Aorta (tissue), 5 donors: ENCODE measurements around the gene VSTM5. TPM values are rescaled to one million over a fixed set of nuclear protein-coding genes. Genes with fewer than 3 reads are reported as not detected.
"Not testable (repeated sequence)": the region's sequence is repeated elsewhere in the genome, so short reads cannot be mapped to it uniquely, and the experiment has no call there.

Source experiments
- ATAC-seq: fragments of 200-7000 bp; cut with Tn5 transposase; one replicate; pipeline ENCODE4 v1.9.1; 2022; ENCODE audit warnings: moderate library complexity; ENCODE audit not compliant: low FRiP score
- DNase-seq, 2 donors: peaks; one replicate each; pipeline ENCODE4 v3.0.0-alpha.2; 2020
- H3K27ac ChIP-seq, 2 donors: one replicate each; pipeline ENCODE4 v1.5.1; 2013; ENCODE audit warnings: low read length in 2 of 2, mild to moderate bottlenecking in 2 of 2, moderate library complexity in 2 of 2, control low read depth in 1 of 2, inconsistent platforms in 1 of 2, low read depth in 1 of 2
- H3K27me3 ChIP-seq, 2 donors: one replicate each; pipeline ENCODE4 v1.6.1; 2013; ENCODE audit warnings: control low read depth in 1 of 2, low read length in 1 of 2, mild to moderate bottlenecking in 1 of 2, moderate library complexity in 1 of 2; ENCODE audit not compliant: insufficient read depth in 2 of 2, control insufficient read depth in 1 of 2
- H3K36me3 ChIP-seq, 2 donors: one replicate each; pipeline ENCODE4 v1.6.1; 2013; ENCODE audit warnings: control low read depth in 1 of 2, low read length in 1 of 2, mild to moderate bottlenecking in 1 of 2; ENCODE audit not compliant: insufficient read depth in 2 of 2, control insufficient read depth in 1 of 2
- H3K4me1 ChIP-seq, 2 donors: one replicate each; pipeline ENCODE4 v1.6.1; 2013; ENCODE audit warnings: low read length in 2 of 2, control low read depth in 1 of 2, mild to moderate bottlenecking in 1 of 2, moderate library complexity in 1 of 2; ENCODE audit not compliant: insufficient read depth in 2 of 2, control insufficient read depth in 1 of 2
- H3K4me3 ChIP-seq, 2 donors: one replicate each; pipeline ENCODE4 v1.5.1; 2013; ENCODE audit warnings: low read length in 2 of 2, control low read depth in 1 of 2, mild to moderate bottlenecking in 1 of 2
- H3K9me3 ChIP-seq: one replicate; pipeline ENCODE4 v1.6.1; 2013; ENCODE audit warnings: mild to moderate bottlenecking, low read length; ENCODE audit not compliant: control insufficient read depth
- WGBS, 2 donors: extraction: QIAGEN DNeasy Blood & Tissue Kit; methylation state at CpG; one replicate each; pipeline ENCODE4 v1.1.7; 2013; 5-methylcytosine and 5-hydroxymethylcytosine counted together
- intact Hi-C, 2 donors: fragments of 100-400 bp; cut with DNase I; formaldehyde crosslinking; loops; one replicate each; pipeline versions ENCODE4 v1.14.2 to v1.15.0; 2022
- polyA plus RNA-seq, 2 donors: library from polyadenylated mRNA; stranded (reverse); fragments of 200-250 nt; gene quantifications; one replicate each; pipeline ENCODE4 v1.2.3, GENCODE V29; 2013
- total RNA-seq, 2 donors: library from RNA; stranded (reverse); fragmentation: NEBNext Ultra II Directional; extraction: Animal tissue kit (Norgen Biotek cat#: 25700); gene quantifications; one replicate each; pipeline ENCODE4 v1.2.1, GENCODE V29; 2021
- donor health status: healthy with polysubstance abuse.
- donor health status: Bipolar disorder and iron deficiency.
- donor health status: DM: no; HTN: no; CAD: no.
- donor health status: DM: no; HTN: no; CAD: no.
- donor health status: DM: yes; HTN: yes; CAD: no.

Gene VSTM5
- total and polyA plus RNA-seq, 4 donors, result 0.36 to 0.87 TPM; not detected in 2

GRCh38 chr11:93784935-93785360 is 65.5 kb downstream of the VSTM5 start:
- no peak overlapping the region for H3K27ac ChIP-seq
- WGBS, 2 donors, result 0% methylated on average over 13 of the region's 13 CpGs
- peak overlapping the region; percentile 60 to 88 for H3K4me3 ChIP-seq
- intact Hi-C loops, result loop anchor here (2.0 to 10.0 kb wide), 3 partner anchors 43 to 120 kb away; partner anchors contain the start of genes C11orf54 (in 2 of the 2), TAF1D (in 2 of the 2) and CEP295 (in 1 of the 2)
- H3K9me3 ChIP-seq, result no peaks in the 10 kb centered on the region
- no peaks in the 10 kb centered on the region for H3K36me3 ChIP-seq
- DNase-seq, result no peak
- no peaks in the 10 kb centered on the region for H3K27me3 ChIP-seq
- H3K4me1 ChIP-seq, result peaks cover 0 to 3% of the 10 kb centered on the region in 2 donors
- no peak for ATAC-seq

- Histone ChIP-seq H3K9me3 (no peaks in the 10 kb centered on the region), H3K4me3 (peak within 1 kb of the TSS; percentile 60 to 88), H3K4me1 (peaks cover 0 to 3% of the 10 kb centered on the region in 2 donors), H3K27me3 (no peaks in the 10 kb centered on the region), H3K27ac (peak within 1 kb of the TSS; percentile 58 to 60), H3K36me3 (no peaks in the 10 kb centered on the region)
- intact Hi-C loops, result loop anchor here (2.0 to 10.0 kb wide), 3 partner anchors 42 to 120 kb away; partner anchors contain the start of genes C11orf54 (in 2 of the 2), TAF1D (in 2 of the 2) and CEP295 (in 1 of the 2)
- 0% methylated on average over 72 of the region's 72 CpGs for WGBS, 2 donors
- peak; percentile 99 for ATAC-seq
- peak; percentile 95 to 97 for DNase-seq
Observed at GRCh38 chr11:93784145-93784934, 66.1 kb downstream of the VSTM5 start, which contains the start of gene MED17. Gene MED17 (plus strand): TSS chr11:93784282. CDS start chr11:93784514, 232 bp downstream.

DNA sequence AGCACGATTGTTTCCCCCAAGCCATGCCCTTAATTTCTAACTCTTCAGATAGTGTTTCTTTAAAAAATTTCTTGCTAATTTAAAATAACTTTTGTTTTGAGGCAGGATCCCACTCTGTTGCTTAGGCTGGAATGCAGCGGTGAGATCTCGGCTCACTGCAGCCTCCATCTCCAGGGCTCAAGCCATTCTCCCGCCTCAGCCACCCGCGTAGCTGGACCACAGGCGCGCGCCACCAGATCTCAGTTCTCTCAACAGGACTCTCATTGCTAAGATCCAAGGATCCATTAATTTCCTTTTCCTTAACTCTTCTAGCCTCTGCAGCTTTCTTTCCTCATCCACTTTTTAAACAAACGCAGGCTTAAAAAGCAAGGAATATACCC is 66.7 kb downstream of the VSTM5 start:
- DNase-seq, result peak in 1 of 2 donors; percentile 78
- H3K4me3 ChIP-seq, result peak overlapping the region; percentile 60 to 88
- no peaks in the 10 kb centered on the region for H3K27me3 ChIP-seq
- intact Hi-C loops, result loop anchor here (2.0 to 10.0 kb wide), 3 partner anchors 41 to 119 kb away; partner anchors contain the start of genes C11orf54 (in 2 of the 2), TAF1D (in 2 of the 2) and CEP295 (in 1 of the 2)
- H3K27ac ChIP-seq, result no peak overlapping the region
- H3K4me1 ChIP-seq, result peaks cover 0 to 3% of the 10 kb centered on the region in 2 donors
- 0% methylated on average over 10 of the region's 10 CpGs for WGBS, 2 donors
- H3K9me3 ChIP-seq, result no peaks in the 10 kb centered on the region
- H3K36me3 ChIP-seq, result no peaks in the 10 kb centered on the region
- ATAC-seq, result peak; percentile 75

DNA sequence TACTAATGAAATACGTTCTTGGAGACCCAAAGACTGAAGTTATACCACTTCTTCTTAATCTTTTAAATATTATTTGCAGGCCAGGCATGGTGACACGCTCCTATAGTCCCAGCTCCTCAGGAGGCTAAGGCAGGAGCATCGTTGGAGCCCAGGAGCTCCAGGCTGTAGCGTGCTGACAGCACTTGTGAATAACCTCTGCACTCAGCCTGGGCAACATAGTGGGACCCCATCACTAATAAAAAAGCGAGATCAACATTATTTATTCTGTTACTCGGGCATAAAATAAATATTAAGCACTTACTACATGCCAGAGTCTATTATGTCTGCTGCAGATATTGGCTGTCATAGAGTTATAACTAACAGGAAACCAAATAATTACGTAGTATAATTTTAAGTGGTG is 67.1 kb downstream of the VSTM5 start:
- WGBS, 2 donors, result 40 to 46% methylated on average over 7 of the region's 7 CpGs
- intact Hi-C loops, result loop anchor here (5.0 to 10.0 kb wide), 2 partner anchors 41 to 119 kb away; partner anchors contain the start of genes C11orf54 (in 1 of the 2), CEP295 (in 1 of the 2) and TAF1D (in 1 of the 2)
- ATAC-seq, result no peak
- Histone ChIP-seq H3K4me1 (peaks cover 0 to 3% of the 10 kb centered on the region in 2 donors), H3K36me3 (no peaks in the 10 kb centered on the region), H3K27me3 (no peaks in the 10 kb centered on the region), H3K27ac (no peak overlapping the region), H3K9me3 (no peaks in the 10 kb centered on the region), H3K4me3 (peak overlapping the region; percentile 60 to 88)
- DNase-seq, result no peak

GRCh38 chr11:93775289-93775688 is 75.1 kb downstream of the VSTM5 start:
- no peaks in the 10 kb centered on the region for H3K9me3 ChIP-seq
- 30 to 45% methylated on average over 2 of the region's 2 CpGs for WGBS, 2 donors
- H3K36me3 ChIP-seq, result no peaks in the 10 kb centered on the region
- no peak overlapping the region for H3K4me3 ChIP-seq
- no peaks in the 10 kb centered on the region for H3K4me1 ChIP-seq
- no peak overlapping the region for H3K27ac ChIP-seq
- intact Hi-C loops, result no loop called here
- H3K27me3 ChIP-seq, result no peaks in the 10 kb centered on the region
- DNase-seq (no peak), ATAC-seq (no peak)

GRCh38 chr11:93774560-93774959 is 75.9 kb downstream of the VSTM5 start:
- WGBS, 2 donors, result 84 to 96% methylated on average over 3 of the region's 3 CpGs
- H3K36me3 ChIP-seq, H3K4me3 ChIP-seq, H3K9me3 ChIP-seq, DNase-seq, H3K4me1 ChIP-seq, ATAC-seq, intact Hi-C loops, H3K27ac ChIP-seq, H3K27me3 ChIP-seq: not testable (repeated sequence)

DNA sequence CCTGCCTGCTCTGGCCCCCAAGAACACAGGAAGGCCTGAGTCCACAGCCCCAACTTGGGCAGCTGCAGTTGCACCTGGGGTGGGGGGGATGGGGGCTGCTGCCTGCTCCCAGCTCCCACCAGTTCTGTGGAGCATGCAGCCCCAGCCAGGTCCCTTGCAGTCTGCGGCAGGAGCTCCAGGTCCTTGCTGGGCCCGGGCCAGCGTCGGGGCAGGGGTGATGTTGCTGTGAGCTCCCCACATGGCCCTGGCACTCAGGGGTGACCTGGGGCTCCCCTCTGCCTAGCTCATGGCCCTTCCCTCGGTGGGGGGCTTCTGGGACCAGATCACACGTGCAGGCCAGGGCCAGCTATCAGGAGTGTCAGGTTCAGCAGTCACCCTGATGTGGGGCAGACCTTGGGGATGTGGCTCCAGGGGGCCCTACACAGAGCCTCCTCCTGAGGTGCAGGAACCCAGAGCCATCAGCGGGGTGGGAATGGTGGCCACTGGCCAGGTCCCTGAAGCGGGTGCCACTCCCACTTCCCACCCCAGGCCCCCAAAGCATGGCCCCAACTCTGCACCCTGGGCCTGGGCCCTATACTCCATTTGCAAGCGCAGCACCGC is 76.7 kb downstream of the VSTM5 start:
- peak; percentile 56 for ATAC-seq

GRCh38 chr11:93773045-93773477 is 77.4 kb downstream of the VSTM5 start:
- Histone ChIP-seq H3K9me3 (no peaks in the 10 kb centered on the region), H3K4me1 (no peaks in the 10 kb centered on the region), H3K36me3 (no peaks in the 10 kb centered on the region), H3K27me3 (no peaks in the 10 kb centered on the region), H3K27ac (no peak overlapping the region), H3K4me3 (no peak overlapping the region)
- ATAC-seq (no peak), DNase-seq (no peak)
- WGBS, 2 donors, result 92 to 96% methylated on average over 3 of the region's 3 CpGs
- intact Hi-C loops, result no loop called here

More for the DNA sequence above, 76.7 kb downstream of the VSTM5 start:
- DNase-seq, result no peak
- Histone ChIP-seq H3K27me3 (no peaks in the 10 kb centered on the region), H3K9me3 (no peaks in the 10 kb centered on the region), H3K36me3 (no peaks in the 10 kb centered on the region), H3K27ac (no peak overlapping the region), H3K4me3 (no peak overlapping the region), H3K4me1 (no peaks in the 10 kb centered on the region)
- intact Hi-C loops, result no loop called here
- 88 to 91% methylated on average over 10 of the region's 10 CpGs for WGBS, 2 donors
